HG03442 (cell line): Measurements from ENCODE around the gene RNF214.
A peak's percentile ranks its signal among the peaks of the same experiment; 100 is the strongest.
"Not testable (repeated sequence)": the region's sequence is repeated elsewhere in the genome, so short reads cannot be mapped to it uniquely, and the experiment has no call there.

Source experiments
- ATAC-seq: cut with Tn5 transposase; IDR thresholded peaks from one replicate; pipeline ENCODE4 v1.9.1; 2021; ENCODE audit warnings: mild to moderate bottlenecking, moderate library complexity; ENCODE audit not compliant: unreplicated experiment

Gene RNF214

DNA sequence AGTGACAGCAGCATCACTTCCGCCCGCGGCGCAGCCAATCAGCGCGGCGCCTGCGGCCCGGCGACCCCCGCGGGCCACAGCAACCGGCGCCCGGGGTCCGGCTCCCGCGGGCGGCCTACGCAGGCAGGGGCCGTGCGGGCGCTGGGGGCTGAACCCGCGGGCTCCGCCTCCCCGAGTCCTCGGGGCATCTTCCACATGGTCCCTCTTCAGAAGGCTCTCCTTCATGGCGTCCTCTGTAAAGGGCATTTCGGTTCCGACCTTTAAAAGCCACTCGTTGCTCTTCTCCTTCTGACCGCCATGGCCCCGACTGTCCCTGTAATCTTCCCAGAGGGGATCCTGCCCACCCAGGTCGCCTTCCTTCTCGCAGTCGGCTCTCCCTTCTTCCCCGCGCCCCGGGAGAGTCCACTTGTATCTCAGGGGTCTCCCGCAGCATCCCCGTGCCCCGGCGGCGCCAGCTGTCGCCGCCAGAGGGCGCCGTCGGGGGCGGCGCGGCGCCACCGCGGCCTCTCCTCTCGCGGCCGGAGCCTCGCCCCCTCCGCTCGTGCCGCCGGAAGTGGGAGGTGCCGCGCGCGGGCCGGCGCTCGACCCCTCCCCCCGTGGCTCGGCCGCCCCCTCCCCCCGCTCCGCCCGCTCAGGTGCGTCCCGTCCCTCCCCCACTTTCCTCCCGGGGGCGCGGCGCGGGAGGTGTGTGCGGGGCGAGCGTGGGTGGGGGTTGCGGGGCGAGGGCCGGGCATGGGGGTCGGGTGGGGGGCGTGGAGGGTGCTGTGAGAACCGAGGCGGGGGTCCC is at the start of gene RNF214:
Gene RNF214, plus strand, starts transcription at position 580 of the 787 bp plus-strand sequence. CDS start 1,602 bp downstream, outside the sequence.
- peak; percentile 64 for ATAC-seq

- ATAC-seq = not testable (repeated sequence)
These were observed 49.3 kb upstream of the RNF214 start for GRCh38 chr11:117183178-117183577.

DNA sequence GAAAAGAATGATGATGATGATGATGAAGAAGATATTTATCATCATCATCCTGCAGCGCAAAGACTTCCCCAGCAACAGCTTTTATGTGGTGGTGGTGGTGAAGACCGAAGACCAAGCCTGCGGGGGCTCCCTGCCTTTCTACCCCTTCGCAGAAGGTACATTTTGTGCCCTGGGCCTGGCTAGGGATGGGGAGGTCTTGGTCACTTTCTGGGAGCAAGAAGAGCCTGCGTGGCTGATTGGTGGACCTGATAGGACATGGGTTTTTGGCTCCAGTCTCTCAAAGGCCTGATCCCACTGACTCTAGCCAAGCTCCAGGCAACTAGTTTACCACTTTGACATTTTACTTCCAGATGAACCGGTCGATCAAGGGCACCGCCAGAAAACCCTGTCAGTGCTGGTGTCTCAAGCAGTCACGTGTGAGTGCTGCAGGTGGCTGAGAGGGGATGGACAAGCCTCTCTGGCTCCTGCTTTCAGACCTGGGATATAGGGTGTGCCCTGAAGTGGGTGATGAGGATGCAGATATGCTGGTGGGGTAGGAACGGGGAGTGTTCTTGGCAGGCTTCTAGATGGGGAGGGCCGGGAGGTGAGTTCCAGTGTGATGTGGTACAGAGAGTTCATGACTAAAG is 48.6 kb upstream of the RNF214 start:
- ATAC-seq = no peak

GRCh38 chr11:117185736-117186430 is 46.6 kb upstream of the RNF214 start:
- ATAC-seq = no peak

DNA sequence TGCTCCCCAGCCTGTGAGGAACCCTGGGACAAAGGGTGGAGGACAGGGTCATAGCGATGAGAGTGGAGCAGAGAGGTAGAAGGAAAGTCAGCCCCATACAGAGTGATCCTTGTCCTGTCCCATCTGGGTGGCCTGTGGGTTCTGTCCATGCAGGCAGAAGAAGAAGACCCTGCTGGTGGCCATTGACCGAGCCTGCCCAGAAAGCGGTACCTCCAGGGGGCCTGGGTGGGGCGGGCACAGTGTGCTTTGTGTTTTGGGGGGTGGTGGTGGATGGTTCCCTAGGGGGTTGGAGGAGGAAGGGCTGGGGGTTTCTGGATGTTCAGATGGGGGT is 46.1 kb upstream of the RNF214 start:
- no peak for ATAC-seq

GRCh38 chr11:117187007-117187406 is 45.5 kb upstream of the RNF214 start:
- ATAC-seq = no peak

DNA sequence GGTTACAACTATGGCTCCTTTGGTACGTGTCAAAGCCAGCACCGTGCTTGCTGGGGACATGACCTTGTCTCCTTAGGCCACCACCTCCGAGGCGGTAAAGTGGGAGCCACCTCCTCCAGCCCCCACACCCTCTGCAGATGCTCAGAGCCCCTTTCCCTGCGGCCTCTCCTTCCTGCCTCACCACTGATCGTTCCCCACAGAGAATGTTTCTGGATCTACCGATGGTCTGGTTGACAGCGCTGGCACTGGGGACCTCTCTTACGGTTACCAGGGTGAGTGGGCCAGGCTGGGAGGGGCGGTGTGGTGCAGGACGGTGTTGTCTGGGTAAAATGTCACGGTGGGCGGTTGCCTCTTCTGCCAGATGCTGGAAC is 45.1 kb upstream of the RNF214 start:
- no peak for ATAC-seq

DNA sequence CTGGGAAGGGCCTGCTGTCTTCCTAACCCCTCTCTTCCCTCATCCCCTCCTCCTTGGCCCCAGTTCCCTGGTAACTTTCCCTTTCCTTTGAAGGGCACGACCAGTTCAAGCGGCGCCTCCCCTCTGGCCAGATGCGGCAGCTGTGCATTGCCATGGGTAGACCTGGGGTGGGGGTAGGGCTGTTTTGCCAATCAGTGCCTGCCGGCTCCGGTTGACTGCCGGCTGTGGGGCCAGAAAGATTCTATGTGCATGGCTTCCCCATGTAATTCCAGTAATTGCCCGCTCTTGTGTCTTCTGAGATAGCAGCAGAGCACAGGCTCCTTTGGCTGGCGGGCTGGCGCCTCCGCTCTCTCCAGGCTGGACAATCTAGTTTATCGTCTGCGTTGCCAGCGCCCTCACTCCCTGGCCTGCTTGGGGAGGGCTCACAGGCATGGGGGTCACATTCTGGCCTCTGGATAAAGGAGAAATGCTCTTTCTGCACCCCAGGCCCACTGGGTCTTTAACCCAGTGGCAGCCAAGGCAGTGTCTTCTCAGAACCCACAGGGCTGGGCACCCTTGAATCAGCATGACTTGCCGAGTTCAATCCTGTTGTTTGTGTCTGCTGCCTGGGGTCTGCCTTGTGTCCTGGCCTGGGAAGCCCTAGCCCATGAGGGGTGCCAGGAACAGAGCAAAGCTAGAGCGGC is 44.5 kb upstream of the RNF214 start:
- no peak for ATAC-seq

- ATAC-seq = no peak
These were observed 43.8 kb upstream of the RNF214 start for GRCh38 chr11:117188620-117189081.

GRCh38 chr11:117189191-117189940 is 43.1 kb upstream of the RNF214 start:
- peak; percentile 56 for ATAC-seq

- ATAC-seq = no peak
These were observed 42.4 kb upstream of the RNF214 start for GRCh38 chr11:117189941-117190544.

- no peak for ATAC-seq
These were observed 40.6 kb upstream of the RNF214 start for GRCh38 chr11:117191680-117192400.

- no peak for ATAC-seq
These were observed 40.0 kb upstream of the RNF214 start for GRCh38 chr11:117192401-117192875.

DNA sequence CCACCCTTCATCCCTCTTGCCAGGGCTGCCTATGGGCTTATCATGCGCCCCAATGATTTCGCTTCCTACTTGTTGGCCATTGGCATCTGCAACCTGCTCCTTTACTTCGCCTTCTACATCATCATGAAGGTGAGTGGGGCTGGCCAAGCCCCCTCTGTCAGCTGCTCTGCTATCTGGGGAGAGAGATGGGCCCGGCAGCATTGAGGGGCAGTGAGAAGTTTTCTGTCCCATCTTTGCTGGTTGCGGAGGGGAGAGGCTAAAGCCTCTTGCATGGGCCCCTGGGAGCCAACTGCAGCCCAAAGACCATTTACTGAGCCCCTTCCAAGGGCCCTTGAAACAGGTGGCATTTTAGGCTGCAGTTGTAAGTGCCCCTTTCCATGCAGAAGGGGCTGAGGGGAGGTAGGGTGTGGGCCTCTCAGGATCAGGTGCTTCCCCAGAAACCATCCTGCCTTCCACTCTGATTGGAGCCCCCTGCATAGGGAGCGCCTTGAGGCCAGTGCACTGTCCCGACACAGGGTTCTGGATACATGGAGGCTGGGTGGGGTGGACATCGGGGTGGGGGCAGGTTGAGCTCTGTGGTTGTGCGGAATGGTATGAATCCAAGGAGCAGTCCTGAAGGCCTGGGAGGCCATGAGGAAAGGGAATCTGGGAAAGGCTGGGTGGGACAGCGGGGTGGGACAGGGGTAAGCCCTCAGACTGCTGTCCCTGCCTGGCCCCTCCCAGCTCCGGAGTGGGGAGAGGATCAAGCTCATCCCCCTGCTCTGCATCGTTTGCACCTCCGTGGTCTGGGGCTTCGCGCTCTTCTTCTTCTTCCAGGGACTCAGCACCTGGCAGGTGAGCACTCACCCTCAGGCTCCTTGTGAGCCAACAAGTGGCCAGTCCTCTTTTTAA is 39.1 kb upstream of the RNF214 start:
- no peak for ATAC-seq

DNA sequence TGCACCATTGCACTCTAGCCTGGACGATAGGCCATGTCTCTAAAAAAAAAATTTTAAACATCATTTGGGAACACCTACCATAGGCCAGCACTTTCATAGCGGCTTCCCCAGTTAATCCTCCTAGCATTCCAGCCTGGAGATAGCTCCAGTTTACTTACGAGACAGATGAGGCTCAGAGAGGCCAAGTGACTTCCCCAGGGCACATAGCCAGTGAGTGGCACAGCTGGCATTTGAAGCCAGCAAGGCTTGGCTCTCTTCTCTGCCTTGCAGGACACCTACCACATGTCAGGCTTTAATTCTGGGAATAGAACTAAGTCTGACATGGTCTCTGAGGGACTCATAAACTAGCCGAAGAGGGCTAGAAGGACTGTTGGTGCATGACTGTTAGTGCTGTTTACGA is 38.2 kb upstream of the RNF214 start:
- ATAC-seq = no peak

DNA sequence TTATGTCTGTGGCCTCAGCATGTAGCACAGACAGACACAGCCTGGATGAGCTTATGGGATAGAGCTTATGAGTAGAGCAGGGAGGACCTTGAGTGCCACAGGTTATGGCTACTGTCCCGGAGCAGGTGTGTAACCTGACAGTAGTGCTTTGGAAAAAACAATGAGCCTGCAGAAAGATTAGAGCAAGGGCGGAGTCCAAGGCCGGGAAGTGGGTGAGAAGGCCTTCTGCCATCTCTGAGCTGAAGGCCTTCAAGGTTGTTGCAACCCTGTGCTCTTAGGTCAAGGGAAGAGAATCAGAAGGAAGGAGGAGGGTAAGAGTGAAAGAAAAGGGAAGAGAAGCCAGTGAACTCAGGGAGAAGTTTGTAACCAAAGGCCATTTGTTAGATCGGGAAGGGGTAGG is 37.2 kb upstream of the RNF214 start:
- ATAC-seq = no peak

GRCh38 chr11:117195761-117196160 is 36.7 kb upstream of the RNF214 start:
- ATAC-seq = no peak

DNA sequence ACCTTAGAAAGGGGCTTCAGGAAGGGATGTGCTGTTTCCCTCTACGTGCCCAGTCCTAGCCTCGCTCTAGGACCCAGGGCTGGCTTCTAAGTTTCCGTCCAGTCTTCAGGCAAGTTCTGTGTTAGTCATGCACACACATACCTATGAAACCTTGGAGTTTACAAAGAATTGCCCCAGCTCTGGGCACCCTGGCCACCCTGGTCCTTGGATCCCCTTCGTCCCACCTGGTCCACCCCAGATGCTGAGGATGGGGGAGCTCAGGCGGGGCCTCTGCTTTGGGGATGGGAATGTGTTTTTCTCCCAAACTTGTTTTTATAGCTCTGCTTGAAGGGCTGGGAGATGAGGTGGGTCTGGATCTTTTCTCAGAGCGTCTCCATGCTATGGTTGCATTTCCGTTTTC is 35.5 kb upstream of the RNF214 start:
- ATAC-seq = no peak
